AG04449 (cell line): Measurements from ENCODE around the gene FASTK.

Experiments
- CTCF ChIA-PET: fragments of 350-600 bp; formaldehyde crosslinking; extraction: SDS; loops from one replicate; lab custom pipeline; 2021; ENCODE audit warnings: antibody characterized with exemption; lab: Yijun Ruan, JAX
- POLR2A ChIA-PET: fragments of 400-600, 350-600 bp; formaldehyde crosslinking; extraction: SDS; loops from one replicate; lab custom pipeline; 2020; ENCODE audit warnings: antibody characterized with exemption, inconsistent platforms; lab: Yijun Ruan, JAX
- DNase-seq: peaks from one replicate; pipeline ENCODE4 v3.0.0-alpha.2; 2010; ENCODE audit warnings: low read depth, low spot score
- H3K4me3 ChIP-seq: 2 replicates; pipeline ENCODE4 v1.5.1; 2011; ENCODE audit warnings: low read depth, mild to moderate bottlenecking, control low read depth, low read length
- CTCF ChIP-seq: IDR thresholded peaks from one replicate; pipeline ENCODE4 v1.5.1; 2011; ENCODE audit warnings: mild to moderate bottlenecking, moderate library complexity, low read length, control low read depth, inconsistent platforms; ENCODE audit not compliant: insufficient read depth; ENCODE audit errors: missing control alignments

The FASTK gene

GRCh38 chr7:151075978-151076426, 4.6 kb downstream of the FASTK start:
- ChIA-PET POLR2A (interaction anchor here (0.9 to 1.8 kb wide), 5 partner anchors 8 to 36 kb away, joined by 3 to 6 read pairs (median 5); no protein-coding TSS in a partner anchor), CTCF (interaction anchor here (1.2 to 2.6 kb wide), 6 partner anchors 8 to 35 kb away, joined by 4 to 11 read pairs (median 8); partner anchors contain the start of gene SLC4A2)
- no peak for TF ChIP-seq CTCF
- DNase-seq = no peak
- H3K4me3 ChIP-seq = no peak overlapping the region

GRCh38 chr7:151075662-151075971, 5.0 kb downstream of the FASTK start:
- no peak overlapping the region for H3K4me3 ChIP-seq
- no peak for DNase-seq
- POLR2A ChIA-PET = interaction anchor here (0.9 to 1.8 kb wide), 4 partner anchors 7 to 36 kb away, joined by 3 to 6 read pairs (median 5); no protein-coding TSS in a partner anchor
- CTCF ChIA-PET = interaction anchor here (1.2 to 2.4 kb wide), 3 partner anchors 13 to 32 kb away, joined by 6 to 11 read pairs (median 6); partner anchors contain the start of gene SLC4A2
- TF ChIP-seq CTCF = no peak

GRCh38 chr7:151074817-151075661, 5.6 kb downstream of the FASTK start:
- no peak overlapping the region for H3K4me3 ChIP-seq
- TF ChIP-seq CTCF = no peak
- ChIA-PET POLR2A (no interaction called here), CTCF (interaction anchor here (1.4 kb wide), 1 partner anchor 10 kb away, joined by 3 read pairs; no protein-coding TSS in a partner anchor)
- DNase-seq = no peak

- no peak for DNase-seq
- no peak overlapping the region for H3K4me3 ChIP-seq
- no peak for TF ChIP-seq CTCF
- ChIA-PET CTCF (interaction anchor here (1.0 to 1.4 kb wide), 3 partner anchors 11 to 37 kb away, joined by 3 to 4 read pairs (median 3); no protein-coding TSS in a partner anchor), POLR2A (no interaction called here)
These were observed 6.6 kb downstream of the FASTK start for GRCh38 chr7:151073990-151074389.

GRCh38 chr7:151071032-151071866, 9.4 kb downstream of the FASTK start:
- no peak for DNase-seq
- no peak for TF ChIP-seq CTCF
- ChIA-PET POLR2A (interaction anchor here (0.7 to 1.0 kb wide), 2 partner anchors 8 to 85 kb away, joined by 3 to 5 read pairs; no protein-coding TSS in a partner anchor), CTCF (no interaction called here)
- no peak overlapping the region for H3K4me3 ChIP-seq
